ENCODE results near the gene CPNE5. TPM values are rescaled to one million over a fixed set of nuclear protein-coding genes. Genes with fewer than 3 reads are reported as not detected.

Gene CPNE5
- polyA plus RNA-seq (2013, experiment 1 of 4), result 0.61 TPM
- 0.48 TPM for polyA plus RNA-seq (2013, experiment 2 of 4)
- polyA plus RNA-seq (2013, experiment 3 of 4), result 0.80 TPM
- 0.49 TPM for polyA plus RNA-seq (2013, experiment 4 of 4)

- no peaks in the 10 kb centered on the region for H3K9me3 ChIP-seq (ENCODE audit: control insufficient read depth, low read length)
- H3K4me1 ChIP-seq (ENCODE audit: control insufficient read depth, insufficient read depth, low read length), result peaks cover 25% of the 10 kb centered on the region
- peak within 1 kb of the TSS; percentile 33 for H3K4me3 ChIP-seq (ENCODE audit: insufficient read depth, low read depth, low read length)
- 4 to 6% methylated on average over 57 of the region's 57 CpGs for WGBS, 2 experiments
- H3K27me3 ChIP-seq (ENCODE audit: control insufficient read depth, insufficient read depth, low read length, poor library complexity, severe bottlenecking), result peaks cover 73% of the 10 kb centered on the region
- H3K27ac ChIP-seq (ENCODE audit: insufficient read depth, low read depth, low read length, poor library complexity, severe bottlenecking), result no peak within 1 kb of the TSS
- H3K36me3 ChIP-seq (ENCODE audit: control insufficient read depth, insufficient read depth, low read length), result no peaks in the 10 kb centered on the region
Measured at GRCh38 chr6:36838896-36839748, at the start of gene CPNE5. TSS of gene CPNE5 (minus strand) at chr6:36839444. CDS start at chr6:36839377, 67 bp downstream.

- Histone ChIP-seq H3K9me3 (ENCODE audit: control insufficient read depth, low read length) (no peaks in the 10 kb centered on the region), H3K4me1 (ENCODE audit: control insufficient read depth, insufficient read depth, low read length) (peaks cover 7% of the 10 kb centered on the region), H3K27ac (ENCODE audit: insufficient read depth, low read depth, low read length, poor library complexity, severe bottlenecking) (no peak overlapping the region), H3K27me3 (ENCODE audit: control insufficient read depth, insufficient read depth, low read length, poor library complexity, severe bottlenecking) (no peaks in the 10 kb centered on the region), H3K4me3 (ENCODE audit: insufficient read depth, low read depth, low read length) (no peak overlapping the region), H3K36me3 (ENCODE audit: control insufficient read depth, insufficient read depth, low read length) (no peaks in the 10 kb centered on the region)
- WGBS, 2 experiments, result 91 to 94% methylated on average over 7 of the region's 7 CpGs
Measured at GRCh38 chr6:36888115-36888643, 48.9 kb upstream of the CPNE5 start.

GRCh38 chr6:36886950-36887618, 47.8 kb upstream of the CPNE5 start:
- Histone ChIP-seq H3K27ac (ENCODE audit: insufficient read depth, low read depth, low read length, poor library complexity, severe bottlenecking) (no peak overlapping the region), H3K9me3 (ENCODE audit: control insufficient read depth, low read length) (no peaks in the 10 kb centered on the region), H3K36me3 (ENCODE audit: control insufficient read depth, insufficient read depth, low read length) (no peaks in the 10 kb centered on the region), H3K4me1 (ENCODE audit: control insufficient read depth, insufficient read depth, low read length) (peaks cover 7% of the 10 kb centered on the region), H3K4me3 (ENCODE audit: insufficient read depth, low read depth, low read length) (no peak overlapping the region), H3K27me3 (ENCODE audit: control insufficient read depth, insufficient read depth, low read length, poor library complexity, severe bottlenecking) (no peaks in the 10 kb centered on the region)
- 85 to 90% methylated on average over 7 to 9 of the region's 10 CpGs for WGBS, 2 experiments

- WGBS, 2 experiments, result 1 to 3% methylated on average over 46 to 47 of the region's 48 CpGs
- peaks cover 7% of the 10 kb centered on the region for H3K4me1 ChIP-seq (ENCODE audit: control insufficient read depth, insufficient read depth, low read length)
- no peaks in the 10 kb centered on the region for H3K9me3 ChIP-seq (ENCODE audit: control insufficient read depth, low read length)
- H3K36me3 ChIP-seq (ENCODE audit: control insufficient read depth, insufficient read depth, low read length), result no peaks in the 10 kb centered on the region
- H3K27ac ChIP-seq (ENCODE audit: insufficient read depth, low read depth, low read length, poor library complexity, severe bottlenecking), result no peak within 1 kb of the TSS
- H3K4me3 ChIP-seq (ENCODE audit: insufficient read depth, low read depth, low read length), result peak within 1 kb of the TSS; percentile 84
- H3K27me3 ChIP-seq (ENCODE audit: control insufficient read depth, insufficient read depth, low read length, poor library complexity, severe bottlenecking), result no peaks in the 10 kb centered on the region
Measured at GRCh38 chr6:36885461-36886401, 46.5 kb upstream of the CPNE5 start, which contains the start of gene C6orf89. TSS of gene C6orf89 (plus strand) at chr6:36885952. CDS start at chr6:36899445, 13,493 bp downstream.

- no peaks in the 10 kb centered on the region for H3K36me3 ChIP-seq (ENCODE audit: control insufficient read depth, insufficient read depth, low read length)
- no peak overlapping the region for H3K4me3 ChIP-seq (ENCODE audit: insufficient read depth, low read depth, low read length)
- peaks cover 7% of the 10 kb centered on the region for H3K4me1 ChIP-seq (ENCODE audit: control insufficient read depth, insufficient read depth, low read length)
- no peak overlapping the region for H3K27ac ChIP-seq (ENCODE audit: insufficient read depth, low read depth, low read length, poor library complexity, severe bottlenecking)
- no peaks in the 10 kb centered on the region for H3K27me3 ChIP-seq (ENCODE audit: control insufficient read depth, insufficient read depth, low read length, poor library complexity, severe bottlenecking)
- 97 to 100% methylated on average over 3 of the region's 3 CpGs for WGBS, 2 experiments
- H3K9me3 ChIP-seq (ENCODE audit: control insufficient read depth, low read length), result no peaks in the 10 kb centered on the region
Measured at GRCh38 chr6:36884610-36885009, 45.4 kb upstream of the CPNE5 start.

GRCh38 chr6:36875250-36875633, 36.0 kb upstream of the CPNE5 start:
- H3K27me3 ChIP-seq (ENCODE audit: control insufficient read depth, insufficient read depth, low read length, poor library complexity, severe bottlenecking), result peaks cover 4% of the 10 kb centered on the region
- H3K27ac ChIP-seq (ENCODE audit: insufficient read depth, low read depth, low read length, poor library complexity, severe bottlenecking), result no peak overlapping the region
- no peaks in the 10 kb centered on the region for H3K9me3 ChIP-seq (ENCODE audit: control insufficient read depth, low read length)
- peak overlapping the region; percentile 94 for H3K4me3 ChIP-seq (ENCODE audit: insufficient read depth, low read depth, low read length)
- H3K4me1 ChIP-seq (ENCODE audit: control insufficient read depth, insufficient read depth, low read length), result peaks cover 5% of the 10 kb centered on the region
- H3K36me3 ChIP-seq (ENCODE audit: control insufficient read depth, insufficient read depth, low read length), result no peaks in the 10 kb centered on the region
- 56 to 57% methylated on average over 6 of the region's 6 CpGs for WGBS, 2 experiments

- no peaks in the 10 kb centered on the region for H3K9me3 ChIP-seq (ENCODE audit: control insufficient read depth, low read length)
- H3K27me3 ChIP-seq (ENCODE audit: control insufficient read depth, insufficient read depth, low read length, poor library complexity, severe bottlenecking), result peaks cover 4% of the 10 kb centered on the region
- 0% methylated on average over 52 to 54 of the region's 54 CpGs for WGBS, 2 experiments
- peak within 1 kb of the TSS; percentile 91 for H3K27ac ChIP-seq (ENCODE audit: insufficient read depth, low read depth, low read length, poor library complexity, severe bottlenecking)
- peak within 1 kb of the TSS; percentile 94 for H3K4me3 ChIP-seq (ENCODE audit: insufficient read depth, low read depth, low read length)
- H3K4me1 ChIP-seq (ENCODE audit: control insufficient read depth, insufficient read depth, low read length), result peaks cover 5% of the 10 kb centered on the region
- H3K36me3 ChIP-seq (ENCODE audit: control insufficient read depth, insufficient read depth, low read length), result no peaks in the 10 kb centered on the region
Measured at GRCh38 chr6:36874443-36875249, 35.4 kb upstream of the CPNE5 start, which contains the start of gene PPIL1. TSS of gene PPIL1 (minus strand) at chr6:36874803. CDS start at chr6:36874772, 31 bp downstream.

GRCh38 chr6:36873612-36874442, 34.6 kb upstream of the CPNE5 start:
- peak overlapping the region; percentile 94 for H3K4me3 ChIP-seq (ENCODE audit: insufficient read depth, low read depth, low read length)
- WGBS, 2 experiments, result 23 to 30% methylated on average over 9 to 11 of the region's 11 CpGs
- peaks cover 5% of the 10 kb centered on the region for H3K4me1 ChIP-seq (ENCODE audit: control insufficient read depth, insufficient read depth, low read length)
- H3K27me3 ChIP-seq (ENCODE audit: control insufficient read depth, insufficient read depth, low read length, poor library complexity, severe bottlenecking), result peaks cover 4% of the 10 kb centered on the region
- peak overlapping the region; percentile 91 for H3K27ac ChIP-seq (ENCODE audit: insufficient read depth, low read depth, low read length, poor library complexity, severe bottlenecking)
- no peaks in the 10 kb centered on the region for H3K36me3 ChIP-seq (ENCODE audit: control insufficient read depth, insufficient read depth, low read length)
- no peaks in the 10 kb centered on the region for H3K9me3 ChIP-seq (ENCODE audit: control insufficient read depth, low read length)

All from ectodermal cell (in vitro differentiated cells).